GM03348 (cell line): ENCODE measurements around the gene PLIN1.
A peak's percentile ranks its signal among the peaks of the same experiment; 100 is the strongest.

Experiments
- DNase-seq: peaks from one replicate; pipeline ENCODE4 v3.0.0; 2012; ENCODE audit warnings: low spot score

PLIN1 gene

GRCh38 chr15:89672221-89673164 is 6.7 kb downstream of the PLIN1 start:
- peak; percentile 50 for DNase-seq

GRCh38 chr15:89671687-89672086 is 7.5 kb downstream of the PLIN1 start:
- DNase-seq = no peak

- no peak for DNase-seq
Observed at GRCh38 chr15:89670971-89671560, 8.1 kb downstream of the PLIN1 start.

GRCh38 chr15:89669941-89670340 is 9.2 kb downstream of the PLIN1 start:
- no peak for DNase-seq

- DNase-seq = no peak
Observed at GRCh38 chr15:89669309-89669865, 9.8 kb downstream of the PLIN1 start.

GRCh38 chr15:89668171-89668570 is 11.0 kb downstream of the PLIN1 start:
- no peak for DNase-seq

GRCh38 chr15:89667706-89667960 is 11.5 kb downstream of the PLIN1 start:
- no peak for DNase-seq

GRCh38 chr15:89666858-89667705 is 12.1 kb downstream of the PLIN1 start:
- no peak for DNase-seq

GRCh38 chr15:89666184-89666857 is 12.8 kb downstream of the PLIN1 start:
- no peak for DNase-seq

- DNase-seq = peak; percentile 85
Observed at GRCh38 chr15:89665449-89666181, 13.6 kb downstream of the PLIN1 start.

- no peak for DNase-seq
Observed at GRCh38 chr15:89664441-89665350, 14.5 kb downstream of the PLIN1 start.

- DNase-seq = peak; percentile 96
Observed at GRCh38 chr15:89662893-89663626, 16.1 kb downstream of the PLIN1 start.

- DNase-seq = no peak
Observed at GRCh38 chr15:89660556-89660955, 18.6 kb downstream of the PLIN1 start.

GRCh38 chr15:89659295-89659694 is 19.9 kb downstream of the PLIN1 start:
- DNase-seq = no peak

GRCh38 chr15:89657686-89658200 is 21.4 kb downstream of the PLIN1 start:
- DNase-seq = no peak

GRCh38 chr15:89656116-89656815 is 22.9 kb downstream of the PLIN1 start:
- no peak for DNase-seq

- DNase-seq = peak; percentile 93
Observed at GRCh38 chr15:89654847-89655805, 24.0 kb downstream of the PLIN1 start, which contains the start of gene KIF7. Gene KIF7, minus strand, starts transcription at chr15:89655467. Its CDS starts 2,537 bp downstream, at chr15:89652930.
